Nephron progenitor cell (in vitro differentiated cells): ENCODE measurements around the gene CEBPG.

Source experiments
- DNase-seq: peaks from one replicate; pipeline ENCODE4 v3.0.0; 2021
- H3K27ac Mint-ChIP-seq: 2 replicates; pipeline ENCODE4 v1.8.0; 2021; ENCODE audit warnings: mild to moderate bottlenecking, moderate library complexity, mixed read lengths
- H3K27me3 Mint-ChIP-seq: 2 replicates; pipeline ENCODE4 v1.8.0; 2021; ENCODE audit warnings: mild to moderate bottlenecking, low read depth, mixed read lengths; ENCODE audit not compliant: poor library complexity
- H3K36me3 Mint-ChIP-seq: 2 replicates; pipeline ENCODE4 v1.8.0; 2021; ENCODE audit warnings: low read depth, mixed read lengths
- H3K4me1 Mint-ChIP-seq: 2 replicates; pipeline ENCODE4 v1.8.0; 2021; ENCODE audit warnings: mixed read lengths
- H3K4me3 Mint-ChIP-seq: 2 replicates; pipeline ENCODE4 v1.8.0; 2021; ENCODE audit warnings: mild to moderate bottlenecking, moderate library complexity, mixed read lengths
- H3K9me3 Mint-ChIP-seq: 2 replicates; pipeline ENCODE4 v1.8.0; 2021; ENCODE audit warnings: mild to moderate bottlenecking, moderate library complexity, mixed read lengths
- CTCF ChIP-seq: fragments of 200-600 bp; sonication (generic); IDR thresholded peaks from 2 replicates; pipeline ENCODE4 v1.5.0; 2021; ENCODE audit warnings: antibody characterized with exemption

CEBPG gene

GRCh38 chr19:33376423-33376822 lies 2.9 kb downstream of the CEBPG start:
- DNase-seq: no peak
- H3K27ac Mint-ChIP-seq: no peak overlapping the region

GRCh38 chr19:33376941-33377557 lies 3.5 kb downstream of the CEBPG start:
- peaks cover 6% of the 10 kb centered on the region for H3K27me3 Mint-ChIP-seq
- H3K9me3 Mint-ChIP-seq: no peaks in the 10 kb centered on the region
- DNase-seq: no peak
- H3K4me3 Mint-ChIP-seq: no peak overlapping the region
- peaks cover 42% of the 10 kb centered on the region for H3K4me1 Mint-ChIP-seq
- no peak overlapping the region for H3K27ac Mint-ChIP-seq
- H3K36me3 Mint-ChIP-seq: peaks cover 37% of the 10 kb centered on the region
- no peak for TF ChIP-seq CTCF

More at GRCh38 chr19:33376423-33376822, 2.9 kb downstream of the CEBPG start:
- Mint-ChIP-seq H3K9me3 (no peaks in the 10 kb centered on the region), H3K36me3 (peaks cover 37% of the 10 kb centered on the region), H3K4me3 (peak overlapping the region; percentile 7), H3K4me1 (peaks cover 42% of the 10 kb centered on the region), H3K27me3 (peaks cover 6% of the 10 kb centered on the region)
- TF ChIP-seq CTCF: no peak

- no peaks in the 10 kb centered on the region for H3K9me3 Mint-ChIP-seq
- no peak for TF ChIP-seq CTCF
- no peak for DNase-seq
These were observed 4.3 kb downstream of the CEBPG start for GRCh38 chr19:33377586-33378475.

GRCh38 chr19:33379151-33379829 lies 5.8 kb downstream of the CEBPG start:
- no peak overlapping the region for H3K27ac Mint-ChIP-seq

More at GRCh38 chr19:33377586-33378475, 4.3 kb downstream of the CEBPG start:
- H3K4me1 Mint-ChIP-seq: peaks cover 42% of the 10 kb centered on the region
- no peak overlapping the region for H3K27ac Mint-ChIP-seq
- H3K4me3 Mint-ChIP-seq: no peak overlapping the region
- H3K27me3 Mint-ChIP-seq: peaks cover 6% of the 10 kb centered on the region
- H3K36me3 Mint-ChIP-seq: peaks cover 37% of the 10 kb centered on the region

DNA sequence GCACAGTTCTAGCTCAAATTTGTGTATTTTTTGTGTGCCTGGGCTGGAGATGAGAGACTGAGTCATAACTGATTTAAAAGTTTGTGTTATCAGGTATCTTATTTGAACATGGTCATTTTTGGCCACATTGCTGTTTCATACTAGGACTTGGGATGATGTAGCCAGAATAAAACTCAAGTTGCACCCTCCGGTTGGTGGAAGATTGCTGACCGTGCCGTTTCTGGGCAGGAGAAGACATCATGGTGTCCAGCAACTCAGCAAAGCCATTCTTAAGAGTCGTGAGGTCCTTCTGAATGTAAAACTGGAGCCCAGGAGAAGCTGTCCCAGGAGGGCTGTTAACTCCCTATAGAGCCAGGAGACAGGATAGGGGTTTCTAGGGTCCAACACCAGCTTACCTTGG lies 7.6 kb downstream of the CEBPG start:
- Mint-ChIP-seq H3K9me3 (no peaks in the 10 kb centered on the region), H3K36me3 (peaks cover 35% of the 10 kb centered on the region), H3K4me1 (peaks cover 22% of the 10 kb centered on the region), H3K27ac (no peak overlapping the region), H3K4me3 (no peak overlapping the region), H3K27me3 (peaks cover 4% of the 10 kb centered on the region)
- no peak for DNase-seq
- no peak for TF ChIP-seq CTCF

More at GRCh38 chr19:33379151-33379829, 5.8 kb downstream of the CEBPG start:
- Mint-ChIP-seq H3K9me3 (no peaks in the 10 kb centered on the region), H3K36me3 (peaks cover 42% of the 10 kb centered on the region), H3K27me3 (peaks cover 8% of the 10 kb centered on the region), H3K4me3 (no peak overlapping the region), H3K4me1 (peaks cover 40% of the 10 kb centered on the region)
- no peak for TF ChIP-seq CTCF
- DNase-seq: no peak
